A172 (cell line): ENCODE data around the gene CCDC85C. TPM values are rescaled to one million over a fixed set of nuclear protein-coding genes. Genes with fewer than 3 reads are reported as not detected.

Experiments used
- DNase-seq: peaks from one replicate; pipeline ENCODE4 v3.0.0-alpha.2; 2015; ENCODE audit warnings: low spot score
- total RNA-seq: library from RNA; depleted of rRNA; stranded (reverse); fragments of >200 nt; shearing (Covaris generic); gene quantifications from 2 replicates; pipeline ENCODE4 v1.2.3, GENCODE V29; 2014

CCDC85C gene
- total RNA-seq, 1 experiment from 2014 or later: 84.9 TPM

GRCh38 chr14:99510556-99511139, 93.4 kb downstream of the CCDC85C start:
- DNase-seq: no peak

- no peak for DNase-seq
These were observed 94.0 kb downstream of the CCDC85C start for GRCh38 chr14:99509871-99510555.

GRCh38 chr14:99508896-99509629, 94.9 kb downstream of the CCDC85C start:
- DNase-seq: no peak

- no peak for DNase-seq
These were observed 96.0 kb downstream of the CCDC85C start for GRCh38 chr14:99507860-99508640.

- no peak for DNase-seq
These were observed 97.7 kb downstream of the CCDC85C start for GRCh38 chr14:99506276-99506675.

GRCh38 chr14:99505089-99505488, 98.9 kb downstream of the CCDC85C start:
- no peak for DNase-seq

GRCh38 chr14:99503848-99504453, 100.1 kb downstream of the CCDC85C start:
- DNase-seq: no peak

GRCh38 chr14:99502989-99503421, 101.0 kb downstream of the CCDC85C start:
- DNase-seq: no peak

GRCh38 chr14:99497894-99498293, 106.1 kb downstream of the CCDC85C start:
- DNase-seq: no peak

GRCh38 chr14:99497341-99497740, 106.7 kb downstream of the CCDC85C start:
- DNase-seq: no peak

- DNase-seq: no peak
These were observed 119.9 kb downstream of the CCDC85C start for GRCh38 chr14:99484106-99484505.

GRCh38 chr14:99481745-99482099, 122.3 kb downstream of the CCDC85C start:
- peak; percentile 3 for DNase-seq

- peak; percentile 96 for DNase-seq
These were observed 122.9 kb downstream of the CCDC85C start, which contains the start of gene CCNK for GRCh38 chr14:99480917-99481744. TSS of gene CCNK (plus strand) at chr14:99481409. CDS start at chr14:99492678, 11,269 bp downstream.

- DNase-seq: peak; percentile 8
These were observed 123.8 kb downstream of the CCDC85C start, which contains the start of gene SETD3 for GRCh38 chr14:99479906-99480869. TSS of gene SETD3 (minus strand) at chr14:99480859. CDS start at chr14:99465805, 15,054 bp downstream.

- no peak for DNase-seq
These were observed 124.7 kb downstream of the CCDC85C start for GRCh38 chr14:99479160-99479905.

GRCh38 chr14:99478128-99478527, 125.9 kb downstream of the CCDC85C start:
- DNase-seq: no peak

GRCh38 chr14:99476864-99477263, 127.1 kb downstream of the CCDC85C start:
- no peak for DNase-seq

- no peak for DNase-seq
These were observed 128.3 kb downstream of the CCDC85C start for GRCh38 chr14:99475660-99476059.

- DNase-seq: no peak
These were observed 128.8 kb downstream of the CCDC85C start for GRCh38 chr14:99475179-99475578.
